ENCODE data around the gene PTTG1.

PTTG1 gene

DNA sequence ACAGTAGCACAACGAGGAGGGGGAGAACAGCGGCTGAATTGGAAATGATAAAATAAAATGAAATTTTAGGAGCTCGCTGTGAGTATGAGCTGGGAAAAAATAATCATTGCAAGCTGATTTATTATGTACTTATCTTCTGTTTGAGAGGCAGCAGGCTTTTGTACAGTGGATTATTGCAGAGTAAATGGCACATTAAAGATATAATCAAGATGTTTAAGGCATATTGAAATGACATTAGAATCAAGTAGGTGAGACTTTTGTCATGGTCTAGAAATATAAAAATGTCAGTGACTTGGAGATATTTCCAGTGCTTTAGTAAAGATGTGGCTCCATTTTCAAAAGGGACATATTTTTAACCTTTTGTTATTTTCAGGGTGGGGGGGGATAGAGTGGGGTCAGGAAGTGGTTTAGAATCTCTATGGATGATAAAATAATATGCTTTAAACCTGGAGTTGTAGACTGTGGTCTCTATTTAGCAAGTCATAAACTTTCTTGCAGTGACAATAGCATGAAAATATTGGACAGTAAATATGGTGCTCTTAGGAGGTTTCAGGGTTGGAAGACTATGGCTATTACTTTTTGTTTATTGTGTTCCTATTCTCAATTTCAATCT lies 46.8 kb downstream of the PTTG1 start:
- no peak for DNase-seq
- intact Hi-C loops (cut with DNase I) = no loop called here

DNA sequence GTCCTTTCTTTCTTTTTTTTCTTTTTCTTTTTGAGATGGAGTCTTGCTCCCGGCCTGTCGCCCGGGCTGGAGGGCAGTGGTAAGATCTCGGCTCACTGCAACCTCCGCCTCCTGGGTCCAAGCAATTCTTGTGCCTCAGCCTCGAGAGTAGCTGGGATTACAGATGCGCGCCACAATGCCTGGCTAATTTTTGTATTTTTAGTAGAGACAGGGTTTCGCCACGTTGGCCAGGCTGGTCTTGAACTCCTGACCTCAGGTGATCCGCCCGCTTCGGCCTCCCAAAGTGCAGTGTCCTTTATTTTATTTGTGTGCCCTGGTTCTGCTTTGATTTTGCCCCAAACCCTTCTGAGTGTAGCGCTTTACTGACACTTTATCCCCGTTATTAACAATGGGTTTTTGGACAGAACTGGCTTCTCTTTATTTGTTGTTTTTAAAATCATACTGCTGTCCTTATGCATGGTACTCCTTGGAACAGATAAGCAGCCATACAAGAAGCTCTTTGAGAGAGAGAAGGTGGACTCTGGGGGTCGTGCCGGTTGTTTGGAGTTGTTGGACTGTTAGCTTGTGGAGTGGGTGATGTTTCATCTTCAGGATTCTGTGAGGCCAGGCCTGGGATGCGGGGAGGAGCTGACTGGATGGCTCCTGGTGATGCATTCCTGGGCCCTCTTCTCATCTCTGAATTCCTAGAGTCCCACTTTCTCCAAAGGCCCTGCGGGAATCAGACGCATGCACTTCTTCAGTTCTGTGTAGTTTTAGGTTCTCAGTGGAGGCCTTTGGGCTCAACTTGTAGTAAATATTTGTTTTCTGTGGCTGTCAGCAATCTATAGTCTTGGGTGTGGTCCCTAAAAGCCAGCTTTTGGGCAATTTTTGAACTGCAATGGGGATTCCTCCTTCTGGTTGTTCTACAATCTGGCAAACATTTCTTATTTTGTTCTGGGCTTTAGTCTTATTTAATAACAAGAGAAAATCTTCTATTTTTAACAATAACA lies 47.8 kb downstream of the PTTG1 start:
- DNase-seq = no peak
- intact Hi-C loops (cut with DNase I) = no loop called here

- intact Hi-C loops (cut with DNase I) = no loop called here
- no peak for DNase-seq
Measured at GRCh38 chr5:160470437-160471361, 49.0 kb downstream of the PTTG1 start.

- DNase-seq = no peak
Measured at GRCh38 chr5:160471761-160472160, 50.1 kb downstream of the PTTG1 start.

GRCh38 chr5:160472482-160472881 lies 50.8 kb downstream of the PTTG1 start:
- intact Hi-C loops (cut with DNase I) = no loop called here
- no peak for DNase-seq

More at GRCh38 chr5:160471761-160472160, 50.1 kb downstream of the PTTG1 start:
- intact Hi-C loops (cut with DNase I) = no loop called here

DNA sequence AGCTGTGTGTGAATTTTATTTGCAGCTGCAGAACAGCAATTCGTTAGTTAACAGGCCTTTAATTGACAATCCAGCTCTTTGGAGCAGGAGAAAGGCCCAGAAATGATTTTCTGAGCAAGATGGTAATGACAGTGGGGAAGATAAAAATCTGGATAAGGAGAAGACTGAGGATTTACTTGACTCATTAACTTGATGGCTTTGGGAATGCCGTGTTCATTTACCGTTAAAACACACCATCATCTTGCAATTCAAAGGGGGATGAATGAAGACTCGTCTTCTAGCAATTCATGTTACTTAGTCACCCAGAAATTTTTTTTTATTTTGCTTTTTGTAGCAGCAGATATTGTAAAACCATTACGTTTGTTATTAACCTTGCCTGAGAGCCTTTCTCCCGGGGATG lies 52.0 kb downstream of the PTTG1 start:
- intact Hi-C loops (cut with DNase I) = no loop called here
- no peak for DNase-seq

DNA sequence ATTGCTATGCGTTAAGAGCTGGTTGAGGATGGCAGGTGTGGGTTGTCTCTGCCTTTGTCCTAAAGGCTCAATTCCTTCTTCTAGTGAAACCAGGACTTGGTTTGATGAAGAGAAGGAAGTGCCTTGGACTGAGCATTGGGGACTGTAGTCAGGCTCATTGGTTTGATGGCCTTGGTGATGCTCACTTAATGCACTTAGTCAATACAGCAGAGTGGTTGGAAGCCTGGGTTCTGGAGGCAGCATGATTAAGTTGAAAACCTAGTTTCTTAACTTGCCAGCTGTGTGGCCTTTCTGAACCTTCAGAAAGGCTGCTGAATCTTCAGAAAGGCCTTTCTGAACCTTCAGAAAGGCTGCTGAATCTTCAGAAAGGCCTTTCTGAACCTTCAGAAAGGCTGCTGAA lies 52.4 kb downstream of the PTTG1 start:
- intact Hi-C loops (cut with DNase I) = no loop called here
- DNase-seq = no peak

GRCh38 chr5:160475864-160476438 lies 54.3 kb downstream of the PTTG1 start:
- intact Hi-C loops (cut with DNase I) = no loop called here
- no peak for DNase-seq

DNA sequence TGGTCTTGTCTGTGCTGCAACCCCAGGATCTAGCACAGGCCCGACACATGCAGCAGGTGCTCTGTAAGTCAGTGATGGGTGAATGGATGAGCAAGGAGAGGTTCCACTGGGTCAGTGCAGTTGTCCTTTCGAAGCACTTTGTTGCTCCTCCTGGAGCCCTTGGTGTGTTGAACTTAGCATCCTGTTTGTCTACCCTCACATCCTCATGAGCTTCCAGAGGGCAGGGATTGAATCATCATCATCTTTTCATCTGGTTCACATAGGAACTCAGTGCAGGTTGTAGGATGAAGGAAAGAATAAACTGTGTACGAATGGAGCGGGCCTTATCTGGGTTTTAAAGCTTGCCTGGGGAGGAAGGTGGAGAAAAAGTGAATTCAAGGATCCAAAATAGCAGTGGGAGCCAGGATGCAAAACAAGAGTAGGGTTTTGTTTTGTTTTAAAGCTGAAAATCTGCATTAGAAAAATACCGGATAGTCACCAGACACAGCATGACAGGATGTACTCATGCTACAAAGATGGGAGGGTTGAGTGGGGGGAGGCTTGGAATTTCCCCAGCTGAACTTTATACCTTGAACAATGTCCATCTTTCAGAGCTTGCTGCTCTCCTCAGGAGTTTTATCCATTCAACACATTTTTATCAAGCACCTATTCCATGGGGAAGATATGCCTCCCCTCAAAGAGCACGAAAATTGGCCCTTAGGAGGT lies 55.8 kb downstream of the PTTG1 start:
- intact Hi-C loops (cut with DNase I) = no loop called here

GRCh38 chr5:160478163-160478562 lies 56.5 kb downstream of the PTTG1 start:
- intact Hi-C loops (cut with DNase I) = no loop called here
- no peak for DNase-seq

More for the DNA sequence above, 55.8 kb downstream of the PTTG1 start:
- DNase-seq = no peak
